Memory B cell (primary cell): ENCODE measurements around the gene BABAM1.

Experiments
- ATAC-seq: fragments of 150-1000 bp; cut with Tn5 transposase; 2 replicates; pipeline ENCODE4 v1.10.0; 2021; ENCODE audit warnings: low read depth, mild to moderate bottlenecking, moderate library complexity
- DNase-seq, 2 donors: peaks; one replicate each; pipeline ENCODE4 v3.0.0; 2022; ENCODE audit warnings: low spot score in 2 of 2
- H3K27ac Mint-ChIP-seq: one replicate; pipeline ENCODE4 v1.8.0; 2022; ENCODE audit warnings: mild to moderate bottlenecking, moderate library complexity, mixed read lengths
- H3K27me3 Mint-ChIP-seq: one replicate; pipeline ENCODE4 v1.8.0; 2022; ENCODE audit warnings: mixed read lengths
- H3K36me3 Mint-ChIP-seq: one replicate; pipeline ENCODE4 v1.8.0; 2022; ENCODE audit warnings: mild to moderate bottlenecking, mixed read lengths
- H3K4me1 Mint-ChIP-seq: one replicate; pipeline ENCODE4 v1.8.0; 2022; ENCODE audit warnings: mixed read lengths
- H3K4me3 Mint-ChIP-seq: one replicate; pipeline ENCODE4 v1.8.0; 2022; ENCODE audit warnings: mild to moderate bottlenecking, moderate library complexity, mixed read lengths
- H3K9me3 Mint-ChIP-seq: one replicate; pipeline ENCODE4 v1.8.0; 2022; ENCODE audit warnings: mixed read lengths

Gene BABAM1

DNA sequence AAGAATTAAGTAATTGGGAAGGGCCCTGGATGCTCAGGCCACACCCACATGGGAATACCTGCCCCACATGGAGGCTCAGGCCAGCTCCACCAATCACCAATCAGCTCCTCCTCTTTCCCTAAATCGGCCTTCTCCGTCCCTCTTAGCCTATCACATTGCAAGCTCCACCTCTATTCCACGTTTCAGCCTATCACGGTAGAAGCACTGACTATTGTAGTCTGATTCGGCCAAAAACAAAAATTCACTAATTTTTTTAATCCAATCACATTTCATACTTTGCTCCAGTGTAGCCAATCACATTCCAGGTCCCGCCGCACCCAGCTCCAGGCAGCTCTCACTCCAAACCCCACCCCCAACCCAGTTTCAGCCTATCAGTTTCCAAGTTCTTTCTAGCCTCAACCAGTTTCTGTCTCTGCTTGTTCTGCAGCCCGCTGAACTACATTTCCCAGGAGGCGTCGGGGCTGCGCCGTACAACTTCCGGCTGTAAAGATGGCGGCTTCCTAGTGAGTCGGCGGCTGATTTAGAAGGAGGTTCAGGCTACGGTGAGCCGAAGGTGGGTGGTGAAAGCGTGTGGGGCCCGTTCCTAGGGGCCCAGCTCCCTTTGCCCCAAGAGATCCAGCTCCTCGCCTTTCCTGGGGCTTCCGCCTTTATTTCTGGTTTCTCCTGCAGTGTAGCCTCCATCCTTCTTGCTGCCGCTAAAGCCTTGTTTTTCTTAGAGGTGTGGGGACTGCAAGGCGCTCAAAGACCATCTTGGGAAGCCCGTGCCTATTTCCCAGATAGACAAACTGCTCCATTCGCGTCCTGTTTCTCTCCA is at the start of gene BABAM1:
TSS of gene BABAM1 (plus strand) at position 469 of the 814 bp plus-strand sequence. CDS start 1,364 bp downstream, outside the sequence.
- DNase-seq (peak; percentile 84 to 96), ATAC-seq (peak; percentile 83)
- Mint-ChIP-seq H3K27ac (peak within 1 kb of the TSS; percentile 66), H3K36me3 (peaks cover 7% of the 10 kb centered on the region), H3K4me1 (peaks cover 7% of the 10 kb centered on the region), H3K9me3 (no peaks in the 10 kb centered on the region), H3K27me3 (no peaks in the 10 kb centered on the region), H3K4me3 (peak within 1 kb of the TSS; percentile 72)

DNA sequence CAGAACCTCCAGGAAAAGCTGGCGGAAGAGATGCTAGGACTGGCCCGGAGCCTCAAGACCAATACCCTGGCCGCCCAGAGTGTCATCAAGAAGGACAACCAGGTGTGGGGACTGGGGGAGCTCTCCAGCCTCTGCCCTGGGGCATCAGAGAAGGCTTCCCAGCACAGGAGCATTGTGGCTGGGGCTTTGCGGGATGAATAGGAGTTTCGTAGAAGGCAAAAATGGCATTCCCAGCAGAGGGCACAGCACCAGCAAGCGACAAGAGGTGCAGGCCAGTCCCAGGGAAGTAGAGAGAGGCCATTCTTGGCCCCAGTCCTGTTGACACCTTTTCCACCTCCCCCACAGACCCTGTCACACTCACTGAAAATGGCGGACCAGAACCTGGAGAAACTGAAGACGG is 48.0 kb upstream of the BABAM1 start:
- peaks cover 1% of the 10 kb centered on the region for H3K9me3 Mint-ChIP-seq
- no peak for ATAC-seq
- no peak overlapping the region for H3K4me3 Mint-ChIP-seq
- no peaks in the 10 kb centered on the region for H3K27me3 Mint-ChIP-seq
- H3K27ac Mint-ChIP-seq = no peak overlapping the region
- DNase-seq = no peak
- peaks cover 12% of the 10 kb centered on the region for H3K4me1 Mint-ChIP-seq
- peaks cover 17% of the 10 kb centered on the region for H3K36me3 Mint-ChIP-seq

DNA sequence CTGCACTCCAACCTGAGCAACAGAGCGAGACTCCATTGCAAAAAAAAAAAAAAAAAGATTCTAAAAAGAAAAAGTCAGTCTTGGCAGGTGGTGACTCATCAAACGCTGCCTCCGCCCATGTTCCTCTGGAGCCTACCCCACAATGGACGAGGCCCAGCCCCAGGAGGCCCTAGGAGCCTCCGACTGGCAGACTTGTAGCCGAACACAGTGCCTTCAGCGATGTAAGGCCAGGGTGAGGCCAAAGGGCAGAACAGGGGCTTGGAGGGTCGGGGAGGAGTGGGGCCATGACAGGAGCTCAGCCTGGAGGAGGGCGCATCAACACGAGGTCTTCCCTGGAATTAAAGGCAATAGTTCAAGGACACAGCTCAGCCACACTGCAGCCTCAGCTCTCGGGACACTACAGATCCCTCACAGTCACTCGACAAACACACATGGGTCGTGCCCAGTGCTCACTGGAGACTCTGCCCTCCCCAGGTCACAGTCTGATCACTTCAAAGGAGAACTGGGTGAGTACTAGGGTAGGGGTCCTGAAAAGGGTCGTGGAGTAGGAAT is 47.0 kb upstream of the BABAM1 start:
- Mint-ChIP-seq H3K9me3 (peaks cover 1% of the 10 kb centered on the region), H3K4me1 (peaks cover 6% of the 10 kb centered on the region), H3K36me3 (peaks cover 17% of the 10 kb centered on the region), H3K27ac (no peak overlapping the region), H3K4me3 (no peak overlapping the region), H3K27me3 (no peaks in the 10 kb centered on the region)
- DNase-seq (no peak), ATAC-seq (no peak)

DNA sequence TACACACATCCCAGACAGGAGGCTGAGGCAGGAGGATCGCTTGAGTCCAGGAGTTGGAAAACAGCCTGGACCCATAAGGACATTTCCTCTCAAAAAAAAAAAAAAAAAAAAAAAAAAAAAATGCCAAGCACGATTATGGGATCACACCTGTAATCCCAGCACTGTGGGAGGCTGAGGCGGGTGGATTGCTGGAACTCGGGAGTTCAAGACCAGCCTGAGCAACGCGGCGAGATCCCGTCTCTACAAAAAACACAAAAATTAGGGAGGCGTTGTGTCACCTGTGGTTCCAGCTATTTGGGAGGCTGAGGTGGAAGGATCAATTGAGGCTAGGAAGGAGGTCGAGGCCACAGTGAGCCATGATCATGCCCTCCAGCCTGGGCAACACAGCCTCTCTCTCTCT is 42.2 kb upstream of the BABAM1 start:
- ATAC-seq = no peak
- no peak overlapping the region for H3K27ac Mint-ChIP-seq
- H3K4me1 Mint-ChIP-seq = peaks cover 8% of the 10 kb centered on the region
- no peaks in the 10 kb centered on the region for H3K27me3 Mint-ChIP-seq
- H3K36me3 Mint-ChIP-seq = no peaks in the 10 kb centered on the region
- DNase-seq = no peak
- H3K9me3 Mint-ChIP-seq = no peaks in the 10 kb centered on the region
- H3K4me3 Mint-ChIP-seq = peak overlapping the region; percentile 51

- Mint-ChIP-seq H3K4me3 (peak within 1 kb of the TSS; percentile 98), H3K27me3 (no peaks in the 10 kb centered on the region), H3K4me1 (peaks cover 8% of the 10 kb centered on the region), H3K36me3 (no peaks in the 10 kb centered on the region), H3K27ac (peak within 1 kb of the TSS; percentile 94), H3K9me3 (no peaks in the 10 kb centered on the region)
- ATAC-seq (peak; percentile 87), DNase-seq (peak; percentile 95 to 96)
Measured at GRCh38 chr19:17226002-17226933, 41.0 kb upstream of the BABAM1 start, which contains the start of gene OCEL1. TSS of gene OCEL1 (plus strand) at chr19:17226226. CDS start at chr19:17226248, 22 bp downstream.

- Mint-ChIP-seq H3K4me3 (no peak overlapping the region), H3K36me3 (peaks cover 2% of the 10 kb centered on the region), H3K4me1 (peaks cover 8% of the 10 kb centered on the region), H3K9me3 (no peaks in the 10 kb centered on the region), H3K27me3 (no peaks in the 10 kb centered on the region), H3K27ac (no peak overlapping the region)
- DNase-seq (no peak), ATAC-seq (no peak)
Measured at GRCh38 chr19:17227798-17228367, 39.4 kb upstream of the BABAM1 start.

GRCh38 chr19:17229890-17230289 is 37.4 kb upstream of the BABAM1 start:
- no peak overlapping the region for H3K27ac Mint-ChIP-seq
- H3K9me3 Mint-ChIP-seq = no peaks in the 10 kb centered on the region
- no peak for ATAC-seq
- peaks cover 8% of the 10 kb centered on the region for H3K4me1 Mint-ChIP-seq
- H3K36me3 Mint-ChIP-seq = peaks cover 2% of the 10 kb centered on the region
- H3K4me3 Mint-ChIP-seq = no peak overlapping the region
- no peaks in the 10 kb centered on the region for H3K27me3 Mint-ChIP-seq
- DNase-seq = no peak

DNA sequence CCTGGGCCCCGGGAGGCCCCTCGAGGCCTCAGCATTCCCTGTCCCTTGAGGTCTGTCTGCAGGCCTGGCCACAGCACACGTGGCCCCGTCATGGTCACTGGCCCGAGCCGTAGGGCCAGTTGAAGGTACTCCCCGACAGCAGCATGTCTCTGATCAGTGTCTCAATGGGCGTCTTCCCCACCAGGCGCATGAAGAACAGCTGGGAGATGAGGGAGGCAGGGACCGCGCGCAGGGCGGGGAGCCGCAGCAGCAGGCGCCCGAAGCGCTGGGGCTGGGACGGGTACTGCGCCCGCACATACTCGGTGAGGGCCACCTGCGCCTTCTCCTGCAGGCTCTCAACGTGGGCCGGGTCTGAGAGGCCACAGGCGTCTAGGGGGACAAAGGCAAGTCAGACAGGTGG is 35.0 kb upstream of the BABAM1 start:
- no peak for DNase-seq
- Mint-ChIP-seq H3K4me1 (peaks cover 2% of the 10 kb centered on the region), H3K36me3 (peaks cover 2% of the 10 kb centered on the region), H3K27me3 (no peaks in the 10 kb centered on the region), H3K27ac (no peak overlapping the region), H3K9me3 (no peaks in the 10 kb centered on the region), H3K4me3 (no peak overlapping the region)
- no peak for ATAC-seq

DNA sequence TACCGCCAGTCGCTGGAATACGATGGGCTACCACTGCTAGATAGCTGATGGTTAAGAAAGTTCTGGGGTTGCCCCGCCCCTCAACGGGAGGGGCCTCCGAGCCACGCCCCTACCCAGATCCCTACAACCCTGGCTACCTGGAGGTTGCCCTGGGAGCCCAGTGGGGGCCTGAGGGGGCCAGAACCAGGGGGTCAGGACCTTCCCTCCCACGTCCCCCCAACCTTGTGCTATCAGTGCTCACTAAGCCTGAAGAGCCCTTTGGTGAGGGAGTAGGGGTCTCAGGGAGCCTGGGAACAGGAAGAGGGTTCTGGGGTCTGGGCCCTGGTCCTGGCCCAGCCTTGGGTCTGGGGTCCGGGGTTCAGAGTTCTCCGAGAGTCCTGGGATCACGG is 32.3 kb upstream of the BABAM1 start:
- ATAC-seq = peak; percentile 65
- Mint-ChIP-seq H3K27me3 (no peaks in the 10 kb centered on the region), H3K9me3 (no peaks in the 10 kb centered on the region), H3K36me3 (peaks cover 2% of the 10 kb centered on the region), H3K4me1 (peaks cover 2% of the 10 kb centered on the region), H3K4me3 (peak overlapping the region; percentile 60), H3K27ac (no peak overlapping the region)
- peak; percentile 49 to 66 for DNase-seq

- Mint-ChIP-seq H3K27ac (no peak overlapping the region), H3K4me1 (peaks cover 2% of the 10 kb centered on the region), H3K9me3 (no peaks in the 10 kb centered on the region), H3K27me3 (no peaks in the 10 kb centered on the region), H3K36me3 (peaks cover 2% of the 10 kb centered on the region), H3K4me3 (peak overlapping the region; percentile 60)
- peak; percentile 92 for ATAC-seq
- peak; percentile 61 to 72 for DNase-seq
Measured at GRCh38 chr19:17235300-17235970, 31.8 kb upstream of the BABAM1 start.

DNA sequence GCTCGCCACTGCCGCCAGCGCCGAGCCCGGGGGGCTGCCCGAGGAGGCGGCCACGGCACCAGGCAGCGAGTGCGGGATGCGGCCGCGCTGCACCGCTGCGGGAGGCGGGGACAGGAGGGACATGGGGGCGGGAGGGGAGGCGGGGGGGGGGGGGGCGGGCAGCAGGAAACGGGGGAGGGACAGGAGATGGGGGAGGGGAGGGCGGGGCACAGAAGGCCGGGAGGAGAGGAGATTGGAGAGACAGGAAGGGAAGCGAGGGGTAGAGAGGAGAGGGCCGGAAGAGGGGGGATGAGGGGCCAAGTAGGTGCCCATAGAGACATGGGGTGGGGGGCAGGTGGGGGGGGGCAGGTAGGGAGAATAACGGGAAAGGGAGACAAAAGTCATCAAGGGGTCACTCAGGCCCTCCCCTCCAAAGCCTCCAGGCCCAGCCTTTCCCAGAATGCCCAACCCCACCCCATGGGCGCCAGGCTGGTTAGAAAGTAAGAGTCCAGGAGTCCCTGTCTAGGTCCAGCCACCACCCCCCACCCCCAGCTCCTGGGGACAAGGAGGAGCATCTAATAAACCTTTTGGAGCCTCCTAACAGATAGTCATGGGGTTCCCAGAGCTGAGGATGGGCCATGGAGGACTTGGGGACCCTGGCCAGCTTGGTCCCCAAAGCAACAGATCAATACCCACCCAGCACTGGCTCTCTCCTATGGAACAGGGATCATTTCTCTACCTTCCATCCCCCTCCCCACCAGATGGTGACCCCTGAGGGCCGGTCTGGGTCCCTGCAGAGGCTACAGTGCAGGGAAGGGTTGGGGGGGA is 31.1 kb upstream of the BABAM1 start:
- ATAC-seq (peak; percentile 2), DNase-seq (no peak)
- Mint-ChIP-seq H3K27ac (no peak overlapping the region), H3K4me3 (peak overlapping the region; percentile 60), H3K9me3 (no peaks in the 10 kb centered on the region), H3K27me3 (no peaks in the 10 kb centered on the region), H3K36me3 (peaks cover 2% of the 10 kb centered on the region), H3K4me1 (peaks cover 2% of the 10 kb centered on the region)

GRCh38 chr19:17236811-17237543 is 30.3 kb upstream of the BABAM1 start:
- H3K27ac Mint-ChIP-seq = no peak overlapping the region
- no peak for DNase-seq
- no peak for ATAC-seq
- peak overlapping the region; percentile 55 for H3K4me3 Mint-ChIP-seq
- H3K27me3 Mint-ChIP-seq = no peaks in the 10 kb centered on the region
- peaks cover 2% of the 10 kb centered on the region for H3K4me1 Mint-ChIP-seq
- H3K36me3 Mint-ChIP-seq = peaks cover under 1% of the 10 kb centered on the region
- no peaks in the 10 kb centered on the region for H3K9me3 Mint-ChIP-seq
